WTC11 (cell line): ENCODE data around the gene ASIP. TPM values are rescaled to one million over a fixed set of nuclear protein-coding genes. Genes with fewer than 3 reads are reported as not detected.

Experiments used
- ATAC-seq: fragments of 200-7000 bp; cut with Tn5 transposase; 2 replicates; pipeline ENCODE4 v1.10.0; 2021; ENCODE audit warnings: mild to moderate bottlenecking, moderate library complexity
- CTCF ChIA-PET: fragments of 300-600 bp; sonication (Branson Sonifier 250); formaldehyde crosslinking; loops from one replicate; lab custom pipeline; 2021; ENCODE audit warnings: antibody characterized with exemption; lab: Charles Lee
- POLR2A ChIA-PET: fragments of 350-600 bp; sonication (Branson Sonifier 250); formaldehyde crosslinking; loops from one replicate; lab custom pipeline; 2021; ENCODE audit warnings: antibody characterized with exemption; lab: Charles Lee
- DNase-seq: peaks from one replicate; pipeline ENCODE4 v3.0.0; 2021; ENCODE audit warnings: low spot score
- H3K27ac Mint-ChIP-seq: 2 replicates; pipeline ENCODE4 v1.8.0; 2021; ENCODE audit warnings: mixed read lengths
- H3K27me3 Mint-ChIP-seq: 2 replicates; pipeline ENCODE4 v1.8.0; 2021; ENCODE audit warnings: low read depth, mild to moderate bottlenecking, moderate library complexity, mixed read lengths
- H3K36me3 Mint-ChIP-seq: 2 replicates; pipeline ENCODE4 v1.8.0; 2021; ENCODE audit warnings: mixed read lengths
- H3K4me1 Mint-ChIP-seq: 2 replicates; pipeline ENCODE4 v1.8.0; 2022; ENCODE audit warnings: mixed read lengths
- H3K4me3 Mint-ChIP-seq: 2 replicates; pipeline ENCODE4 v1.8.0; 2021; ENCODE audit warnings: mild to moderate bottlenecking, moderate library complexity, mixed read lengths
- H3K9me3 Mint-ChIP-seq: 2 replicates; pipeline ENCODE4 v1.8.0; 2021; ENCODE audit warnings: mixed read lengths
- FOXJ3 ChIP-seq: sonication (generic); formaldehyde crosslinking; IDR thresholded peaks from 2 replicates; pipeline ENCODE4 v1.9.0; 2021; ENCODE audit warnings: missing genetic modification reagents, mild to moderate bottlenecking, borderline replicate concordance
- HMGA2 ChIP-seq: fragments of 250-450 bp; sonication (Bioruptor Pico); IDR thresholded peaks from 2 replicates; pipeline ENCODE4 v1.4.0; 2021; ENCODE audit warnings: mild to moderate bottlenecking, moderate library complexity
- NFYB ChIP-seq: sonication (generic); formaldehyde crosslinking; conservative IDR thresholded peaks from 2 replicates; pipeline ENCODE4 v1.8.0; 2022; ENCODE audit warnings: low read depth, missing genetic modification reagents
- PREB ChIP-seq: sonication (generic); formaldehyde crosslinking; IDR thresholded peaks from 2 replicates; pipeline ENCODE4 v1.8.1; 2022; ENCODE audit warnings: mild to moderate bottlenecking, missing genetic modification reagents, moderate library complexity, borderline replicate concordance
- PRRX2 ChIP-seq: fragments of 250-450 bp; sonication (Bioruptor Pico); IDR thresholded peaks from 2 replicates; pipeline ENCODE4 v1.8.0; 2021; ENCODE audit warnings: mild to moderate bottlenecking
- RORB ChIP-seq: fragments of 250-450 bp; sonication (Bioruptor Pico); IDR thresholded peaks from 2 replicates; pipeline ENCODE4 v1.9.0; 2021; ENCODE audit warnings: mild to moderate bottlenecking
- TEAD4 ChIP-seq: sonication (generic); formaldehyde crosslinking; IDR thresholded peaks from 2 replicates; pipeline ENCODE4 v1.8.0; 2022; ENCODE audit warnings: mild to moderate bottlenecking, missing genetic modification reagents
- TP53 ChIP-seq: sonication (generic); formaldehyde crosslinking; IDR thresholded peaks from 2 replicates; pipeline ENCODE4 v1.8.1; 2023; ENCODE audit warnings: mild to moderate bottlenecking, missing genetic modification reagents
- USF2 ChIP-seq: sonication (generic); formaldehyde crosslinking; IDR thresholded peaks from 2 replicates; pipeline ENCODE4 v1.8.1; 2023; ENCODE audit warnings: mild to moderate bottlenecking, missing genetic modification reagents, moderate library complexity
- ZBTB21 ChIP-seq: sonication (generic); formaldehyde crosslinking; IDR thresholded peaks from 2 replicates; pipeline ENCODE4 v1.8.1; 2023; ENCODE audit warnings: mild to moderate bottlenecking, missing genetic modification reagents, borderline replicate concordance
- ZNF416 ChIP-seq: fragments of 250-450 bp; sonication (Bioruptor Pico); IDR thresholded peaks from 2 replicates; pipeline ENCODE4 v1.9.0; 2021; ENCODE audit warnings: mild to moderate bottlenecking, inconsistent platforms
- ZNF671 ChIP-seq: fragments of 250-450 bp; sonication (Bioruptor Pico); IDR thresholded peaks from 2 replicates; pipeline ENCODE4 v1.8.0; 2021; ENCODE audit warnings: mild to moderate bottlenecking
- total RNA-seq: library from RNA; stranded (reverse); gene quantifications from 3 replicates; pipeline ENCODE4 v1.2.3, GENCODE V29; 2021
- TF ChIP-seq, protein P1 (sequence below): sonication (generic); formaldehyde crosslinking; IDR thresholded peaks from 2 replicates; pipeline ENCODE4 v1.8.0; 2023; ENCODE audit warnings: mild to moderate bottlenecking, missing genetic modification reagents
- TF ChIP-seq, protein P2 (sequence below): fragments of 250-450 bp; sonication (Bioruptor Pico); IDR thresholded peaks from 2 replicates; pipeline ENCODE4 v2.1.2; 2022; ENCODE audit warnings: mild to moderate bottlenecking, moderate library complexity
- TF ChIP-seq, protein P3 (sequence below): fragments of 250-450 bp; sonication (Bioruptor Pico); IDR thresholded peaks from 2 replicates; pipeline ENCODE4 v1.9.0; 2021; ENCODE audit warnings: mild to moderate bottlenecking
- TF ChIP-seq, protein P4 (sequence below): sonication (generic); formaldehyde crosslinking; IDR thresholded peaks from 2 replicates; pipeline ENCODE4 v1.8.0; 2022; ENCODE audit warnings: mild to moderate bottlenecking, missing genetic modification reagents
- TF ChIP-seq, protein P5 (sequence below): sonication (generic); formaldehyde crosslinking; IDR thresholded peaks from 2 replicates; pipeline ENCODE4 v1.8.1; 2022; ENCODE audit warnings: low read depth, mild to moderate bottlenecking, moderate library complexity, missing genetic modification reagents, borderline replicate concordance
- TF ChIP-seq, protein P6 (sequence below): sonication (generic); formaldehyde crosslinking; IDR thresholded peaks from 2 replicates; pipeline ENCODE4 v1.8.0; 2022; ENCODE audit warnings: mild to moderate bottlenecking, missing genetic modification reagents

Gene ASIP
- total RNA-seq, 1 experiment from 2014 or later = not detected

DNA sequence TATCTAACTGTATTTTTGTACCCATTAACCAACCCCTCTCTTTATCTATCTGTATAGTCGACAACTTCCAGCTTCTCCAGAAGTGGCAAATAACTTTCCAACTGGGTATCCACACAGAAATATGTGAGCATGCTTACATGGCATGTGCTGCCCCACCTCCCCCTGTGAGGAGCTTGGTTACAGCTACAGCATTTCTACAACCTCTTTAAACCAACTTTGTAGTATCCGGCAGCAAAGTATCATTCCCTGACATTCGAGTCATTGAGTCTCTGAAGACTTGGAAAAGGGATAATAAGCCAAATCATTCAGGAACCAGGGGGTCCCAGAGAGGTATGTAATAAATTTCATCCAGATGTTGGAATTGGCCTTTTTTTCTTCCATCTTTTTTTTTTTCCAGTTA lies 48.2 kb upstream of the ASIP start (continued):
- TF ChIP-seq, protein P1, sequence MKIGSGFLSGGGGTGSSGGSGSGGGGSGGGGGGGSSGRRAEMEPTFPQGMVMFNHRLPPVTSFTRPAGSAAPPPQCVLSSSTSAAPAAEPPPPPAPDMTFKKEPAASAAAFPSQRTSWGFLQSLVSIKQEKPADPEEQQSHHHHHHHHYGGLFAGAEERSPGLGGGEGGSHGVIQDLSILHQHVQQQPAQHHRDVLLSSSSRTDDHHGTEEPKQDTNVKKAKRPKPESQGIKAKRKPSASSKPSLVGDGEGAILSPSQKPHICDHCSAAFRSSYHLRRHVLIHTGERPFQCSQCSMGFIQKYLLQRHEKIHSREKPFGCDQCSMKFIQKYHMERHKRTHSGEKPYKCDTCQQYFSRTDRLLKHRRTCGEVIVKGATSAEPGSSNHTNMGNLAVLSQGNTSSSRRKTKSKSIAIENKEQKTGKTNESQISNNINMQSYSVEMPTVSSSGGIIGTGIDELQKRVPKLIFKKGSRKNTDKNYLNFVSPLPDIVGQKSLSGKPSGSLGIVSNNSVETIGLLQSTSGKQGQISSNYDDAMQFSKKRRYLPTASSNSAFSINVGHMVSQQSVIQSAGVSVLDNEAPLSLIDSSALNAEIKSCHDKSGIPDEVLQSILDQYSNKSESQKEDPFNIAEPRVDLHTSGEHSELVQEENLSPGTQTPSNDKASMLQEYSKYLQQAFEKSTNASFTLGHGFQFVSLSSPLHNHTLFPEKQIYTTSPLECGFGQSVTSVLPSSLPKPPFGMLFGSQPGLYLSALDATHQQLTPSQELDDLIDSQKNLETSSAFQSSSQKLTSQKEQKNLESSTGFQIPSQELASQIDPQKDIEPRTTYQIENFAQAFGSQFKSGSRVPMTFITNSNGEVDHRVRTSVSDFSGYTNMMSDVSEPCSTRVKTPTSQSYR (CRISPR knock-in tag) = no peak
- TF ChIP-seq, protein P2, sequence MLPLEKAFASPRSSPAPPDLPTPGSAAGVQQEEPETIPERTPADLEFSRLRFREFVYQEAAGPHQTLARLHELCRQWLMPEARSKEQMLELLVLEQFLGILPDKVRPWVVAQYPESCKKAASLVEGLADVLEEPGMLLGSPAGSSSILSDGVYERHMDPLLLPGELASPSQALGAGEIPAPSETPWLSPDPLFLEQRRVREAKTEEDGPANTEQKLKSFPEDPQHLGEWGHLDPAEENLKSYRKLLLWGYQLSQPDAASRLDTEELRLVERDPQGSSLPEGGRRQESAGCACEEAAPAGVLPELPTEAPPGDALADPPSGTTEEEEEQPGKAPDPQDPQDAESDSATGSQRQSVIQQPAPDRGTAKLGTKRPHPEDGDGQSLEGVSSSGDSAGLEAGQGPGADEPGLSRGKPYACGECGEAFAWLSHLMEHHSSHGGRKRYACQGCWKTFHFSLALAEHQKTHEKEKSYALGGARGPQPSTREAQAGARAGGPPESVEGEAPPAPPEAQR (CRISPR knock-in tag) = no peak
- TF ChIP-seq, protein P3, sequence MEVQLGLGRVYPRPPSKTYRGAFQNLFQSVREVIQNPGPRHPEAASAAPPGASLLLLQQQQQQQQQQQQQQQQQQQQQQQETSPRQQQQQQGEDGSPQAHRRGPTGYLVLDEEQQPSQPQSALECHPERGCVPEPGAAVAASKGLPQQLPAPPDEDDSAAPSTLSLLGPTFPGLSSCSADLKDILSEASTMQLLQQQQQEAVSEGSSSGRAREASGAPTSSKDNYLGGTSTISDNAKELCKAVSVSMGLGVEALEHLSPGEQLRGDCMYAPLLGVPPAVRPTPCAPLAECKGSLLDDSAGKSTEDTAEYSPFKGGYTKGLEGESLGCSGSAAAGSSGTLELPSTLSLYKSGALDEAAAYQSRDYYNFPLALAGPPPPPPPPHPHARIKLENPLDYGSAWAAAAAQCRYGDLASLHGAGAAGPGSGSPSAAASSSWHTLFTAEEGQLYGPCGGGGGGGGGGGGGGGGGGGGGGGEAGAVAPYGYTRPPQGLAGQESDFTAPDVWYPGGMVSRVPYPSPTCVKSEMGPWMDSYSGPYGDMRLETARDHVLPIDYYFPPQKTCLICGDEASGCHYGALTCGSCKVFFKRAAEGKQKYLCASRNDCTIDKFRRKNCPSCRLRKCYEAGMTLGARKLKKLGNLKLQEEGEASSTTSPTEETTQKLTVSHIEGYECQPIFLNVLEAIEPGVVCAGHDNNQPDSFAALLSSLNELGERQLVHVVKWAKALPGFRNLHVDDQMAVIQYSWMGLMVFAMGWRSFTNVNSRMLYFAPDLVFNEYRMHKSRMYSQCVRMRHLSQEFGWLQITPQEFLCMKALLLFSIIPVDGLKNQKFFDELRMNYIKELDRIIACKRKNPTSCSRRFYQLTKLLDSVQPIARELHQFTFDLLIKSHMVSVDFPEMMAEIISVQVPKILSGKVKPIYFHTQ (CRISPR knock-in tag) = no peak
- TF ChIP-seq NFYB (CRISPR knock-in tag) (no peak), PRRX2 (CRISPR knock-in tag) (no peak)
- TF ChIP-seq, protein P4, sequence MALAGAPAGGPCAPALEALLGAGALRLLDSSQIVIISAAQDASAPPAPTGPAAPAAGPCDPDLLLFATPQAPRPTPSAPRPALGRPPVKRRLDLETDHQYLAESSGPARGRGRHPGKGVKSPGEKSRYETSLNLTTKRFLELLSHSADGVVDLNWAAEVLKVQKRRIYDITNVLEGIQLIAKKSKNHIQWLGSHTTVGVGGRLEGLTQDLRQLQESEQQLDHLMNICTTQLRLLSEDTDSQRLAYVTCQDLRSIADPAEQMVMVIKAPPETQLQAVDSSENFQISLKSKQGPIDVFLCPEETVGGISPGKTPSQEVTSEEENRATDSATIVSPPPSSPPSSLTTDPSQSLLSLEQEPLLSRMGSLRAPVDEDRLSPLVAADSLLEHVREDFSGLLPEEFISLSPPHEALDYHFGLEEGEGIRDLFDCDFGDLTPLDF = no peak
- TF ChIP-seq, all 79 proteins: peak for 0

DNA sequence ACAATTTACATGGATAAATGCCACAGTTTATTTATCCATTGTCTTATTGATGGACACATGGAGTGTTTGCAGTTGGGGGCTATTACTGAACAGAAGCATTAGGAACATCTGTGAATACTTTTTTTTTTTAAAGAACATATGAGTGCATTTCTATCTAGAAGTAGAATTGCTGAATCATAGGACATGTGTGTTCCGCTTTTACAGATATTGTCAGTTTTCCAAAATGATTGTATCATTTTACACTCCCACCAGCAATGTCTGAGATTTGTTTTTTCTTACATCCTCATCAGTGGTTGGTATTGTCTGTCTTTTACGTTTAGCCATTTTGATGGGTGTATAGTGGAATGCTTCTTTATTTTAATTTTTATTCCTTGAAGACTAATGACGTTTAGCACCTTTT lies 42.0 kb upstream of the ASIP start:
- CTCF ChIA-PET = no interaction called here
- DNase-seq (no peak), ATAC-seq (no peak)
- peaks cover 9% of the 10 kb centered on the region; the same call in 1 of the 2 replicates for H3K4me1 Mint-ChIP-seq
- TF ChIP-seq, protein P5, sequence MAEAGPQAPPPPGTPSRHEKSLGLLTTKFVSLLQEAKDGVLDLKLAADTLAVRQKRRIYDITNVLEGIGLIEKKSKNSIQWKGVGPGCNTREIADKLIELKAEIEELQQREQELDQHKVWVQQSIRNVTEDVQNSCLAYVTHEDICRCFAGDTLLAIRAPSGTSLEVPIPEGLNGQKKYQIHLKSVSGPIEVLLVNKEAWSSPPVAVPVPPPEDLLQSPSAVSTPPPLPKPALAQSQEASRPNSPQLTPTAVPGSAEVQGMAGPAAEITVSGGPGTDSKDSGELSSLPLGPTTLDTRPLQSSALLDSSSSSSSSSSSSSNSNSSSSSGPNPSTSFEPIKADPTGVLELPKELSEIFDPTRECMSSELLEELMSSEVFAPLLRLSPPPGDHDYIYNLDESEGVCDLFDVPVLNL (CRISPR knock-in tag) = no peak
- TF ChIP-seq ZNF671 (CRISPR knock-in tag) = no peak
- no peak for TF ChIP-seq FOXJ3
- TF ChIP-seq, protein P6, sequence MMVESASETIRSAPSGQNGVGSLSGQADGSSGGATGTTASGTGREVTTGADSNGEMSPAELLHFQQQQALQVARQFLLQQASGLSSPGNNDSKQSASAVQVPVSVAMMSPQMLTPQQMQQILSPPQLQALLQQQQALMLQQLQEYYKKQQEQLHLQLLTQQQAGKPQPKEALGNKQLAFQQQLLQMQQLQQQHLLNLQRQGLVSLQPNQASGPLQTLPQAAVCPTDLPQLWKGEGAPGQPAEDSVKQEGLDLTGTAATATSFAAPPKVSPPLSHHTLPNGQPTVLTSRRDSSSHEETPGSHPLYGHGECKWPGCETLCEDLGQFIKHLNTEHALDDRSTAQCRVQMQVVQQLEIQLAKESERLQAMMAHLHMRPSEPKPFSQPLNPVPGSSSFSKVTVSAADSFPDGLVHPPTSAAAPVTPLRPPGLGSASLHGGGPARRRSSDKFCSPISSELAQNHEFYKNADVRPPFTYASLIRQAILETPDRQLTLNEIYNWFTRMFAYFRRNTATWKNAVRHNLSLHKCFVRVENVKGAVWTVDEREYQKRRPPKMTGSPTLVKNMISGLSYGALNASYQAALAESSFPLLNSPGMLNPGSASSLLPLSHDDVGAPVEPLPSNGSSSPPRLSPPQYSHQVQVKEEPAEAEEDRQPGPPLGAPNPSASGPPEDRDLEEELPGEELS (CRISPR knock-in tag) = no peak
- no peak for TF ChIP-seq ZBTB21 (CRISPR knock-in tag)
- TF ChIP-seq RORB (CRISPR knock-in tag) = no peak
- no peak for TF ChIP-seq HMGA2 (CRISPR knock-in tag)
- TF ChIP-seq TEAD4 (CRISPR knock-in tag) = no peak
- TF ChIP-seq TP53 (CRISPR knock-in tag) = no peak
- no peak for TF ChIP-seq PREB (CRISPR knock-in tag)
- TF ChIP-seq USF2 (CRISPR knock-in tag) = no peak
- no peak for TF ChIP-seq ZNF416 (CRISPR knock-in tag)
- H3K27ac Mint-ChIP-seq = no peak overlapping the region
- H3K4me3 Mint-ChIP-seq = no peak overlapping the region
- POLR2A ChIA-PET = no interaction called here
- H3K9me3 Mint-ChIP-seq = no peaks in the 10 kb centered on the region
- no peaks in the 10 kb centered on the region for H3K36me3 Mint-ChIP-seq
- H3K27me3 Mint-ChIP-seq = no peaks in the 10 kb centered on the region
